ENCODE measurements around the gene LCN1. TPM values are rescaled to one million over a fixed set of nuclear protein-coding genes. Genes with fewer than 3 reads are reported as not detected.

Gene LCN1
- not detected for total RNA-seq

GRCh38 chr9:135520916-135521607 is at the start of gene LCN1:
TSS of gene LCN1 (plus strand) at chr9:135521440. CDS start at chr9:135521498, 58 bp downstream.

GRCh38 chr9:135479469-135480052 is 41.7 kb upstream of the LCN1 start, which contains the start of gene PPP1R26:
TSS of gene PPP1R26 (plus strand) at chr9:135479782. CDS start at chr9:135484511, 4,729 bp downstream.

DNA sequence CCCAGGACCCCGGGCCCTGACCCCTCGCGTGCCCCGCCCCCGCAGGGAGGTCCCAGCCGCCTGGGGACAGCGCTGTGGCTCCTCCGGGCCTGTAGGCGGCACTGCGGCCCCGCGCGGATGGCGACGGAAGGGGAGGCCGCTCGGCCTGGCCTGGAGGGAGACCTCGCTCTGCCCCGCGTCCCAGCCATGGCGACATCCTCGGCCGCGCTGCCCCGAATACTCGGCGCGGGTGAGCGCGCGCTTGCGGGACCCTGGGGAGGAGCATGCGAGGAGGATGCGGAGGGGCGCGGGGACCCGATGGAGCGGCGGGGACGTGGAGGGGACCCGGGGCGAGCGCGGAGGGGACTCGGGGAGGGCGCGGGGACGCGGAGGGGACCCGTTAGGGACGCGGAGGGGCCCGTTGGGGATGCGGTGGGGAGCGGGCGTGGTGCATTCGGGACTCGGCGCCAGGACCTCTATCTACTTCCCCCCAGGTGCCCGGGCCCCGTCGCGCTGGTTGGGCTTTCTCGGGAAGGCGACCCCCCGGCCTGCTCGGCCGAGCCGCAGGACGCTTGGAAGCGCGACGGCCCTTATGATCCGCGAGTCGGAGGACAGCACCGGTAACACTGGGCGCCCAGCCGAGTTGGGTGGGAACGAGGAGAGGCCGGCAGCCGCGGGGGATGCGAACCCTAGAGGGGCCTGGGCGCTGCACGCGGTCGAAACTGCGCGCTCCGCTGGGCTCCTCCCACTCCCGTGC is 20.5 kb upstream of the LCN1 start, which contains the start of gene MRPS2:
Gene MRPS2, plus strand, starts transcription at position 158 of the 736 bp plus-strand sequence. Its CDS starts 29 bp downstream, at position 187.

GRCh38 chr9:135545646-135546176 is 24.5 kb downstream of the LCN1 start, which contains the start of gene OBP2A:
TSS of gene OBP2A (plus strand) at chr9:135546126. CDS start at chr9:135546181, 55 bp downstream.

GRCh38 chr9:135561391-135562234 is 40.4 kb downstream of the LCN1 start, which contains the start of gene PAEP:
TSS of gene PAEP (plus strand) at chr9:135561756.

Other genes with a start within 250 kb of the LCN1 start
- 38.8 TPM for gene PPP1R26, start 41.7 kb upstream of the LCN1 start, total RNA-seq
- 16.0 TPM for gene MRPS2, start 20.8 kb upstream of the LCN1 start, total RNA-seq
- gene OBP2A, start 24.7 kb downstream of the LCN1 start, total RNA-seq = not detected
- gene PAEP, start 40.3 kb downstream of the LCN1 start, total RNA-seq = not detected
- gene GLT6D1, start 118.1 kb downstream of the LCN1 start, total RNA-seq = not detected
- not detected for gene LCN9, start 141.9 kb downstream of the LCN1 start, total RNA-seq
- not detected for gene SOHLH1, start 178.0 kb downstream of the LCN1 start, total RNA-seq
- 6.9 TPM for gene KCNT1, start 180.7 kb downstream of the LCN1 start, total RNA-seq

Data from parietal lobe (tissue), 1 donor.